Dendritic cell treated with granulocyte-macrophage colony-stimulating factor and Interleukin-4, amounts not matched to agents 40 ng/mL and 50 ng/mL, for 4 days (primary cell): Measurements from ENCODE around the gene COL4A1.

Experiments used
- H3K27ac Mint-ChIP-seq: one replicate; pipeline ENCODE4 v1.8.0; 2022; ENCODE audit warnings: mild to moderate bottlenecking, mixed read lengths
- H3K27me3 Mint-ChIP-seq: one replicate; pipeline ENCODE4 v1.8.0; 2022; ENCODE audit warnings: mild to moderate bottlenecking, mixed read lengths
- H3K36me3 Mint-ChIP-seq: one replicate; pipeline ENCODE4 v1.8.0; 2022; ENCODE audit warnings: low read depth, mixed read lengths
- H3K4me1 Mint-ChIP-seq: one replicate; pipeline ENCODE4 v1.8.0; 2022; ENCODE audit warnings: low read depth, mixed read lengths
- H3K4me3 Mint-ChIP-seq: one replicate; pipeline ENCODE4 v1.8.0; 2022; ENCODE audit warnings: mild to moderate bottlenecking, moderate library complexity, mixed read lengths
- H3K9me3 Mint-ChIP-seq: one replicate; pipeline ENCODE4 v1.8.0; 2022; ENCODE audit warnings: mixed read lengths
- intact Hi-C: fragments of 100-400 bp; cut with micrococcal nuclease; formaldehyde crosslinking; loops from one replicate; pipeline ENCODE4 v1.15.0; 2022

COL4A1 gene

GRCh38 chr13:110161112-110161882 lies 145.7 kb downstream of the COL4A1 start:
- Mint-ChIP-seq H3K36me3 (no peaks in the 10 kb centered on the region), H3K27me3 (no peaks in the 10 kb centered on the region), H3K4me3 (no peak overlapping the region), H3K9me3 (no peaks in the 10 kb centered on the region), H3K4me1 (peaks cover 54% of the 10 kb centered on the region), H3K27ac (peak overlapping the region; percentile 72)
- intact Hi-C loops = no loop called here

DNA sequence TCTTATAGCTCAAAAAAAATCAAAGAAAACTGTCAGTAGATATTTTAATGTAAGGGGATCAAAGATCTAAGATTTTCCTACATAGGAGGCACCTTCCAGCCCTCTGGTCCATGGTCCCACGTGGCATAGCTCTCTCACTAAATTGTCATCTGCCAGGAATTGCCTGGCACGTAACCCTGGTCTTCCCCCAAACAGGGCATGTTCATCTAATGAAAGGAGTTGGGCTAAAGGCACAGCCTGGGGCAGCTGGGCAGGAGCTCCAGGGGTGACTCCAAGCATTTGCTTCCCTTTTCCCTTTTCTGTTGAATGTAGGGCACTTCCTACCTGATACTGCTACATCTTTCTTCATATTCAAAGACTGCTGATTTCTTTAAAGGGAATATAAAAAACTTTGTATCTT lies 148.7 kb downstream of the COL4A1 start:
- Mint-ChIP-seq H3K27me3 (no peaks in the 10 kb centered on the region), H3K36me3 (no peaks in the 10 kb centered on the region), H3K4me3 (no peak overlapping the region), H3K27ac (no peak overlapping the region), H3K9me3 (peaks cover 8% of the 10 kb centered on the region), H3K4me1 (peaks cover 37% of the 10 kb centered on the region)
- intact Hi-C loops = no loop called here

GRCh38 chr13:110157718-110158117 lies 149.2 kb downstream of the COL4A1 start:
- H3K4me1 Mint-ChIP-seq = peaks cover 32% of the 10 kb centered on the region
- no peaks in the 10 kb centered on the region for H3K27me3 Mint-ChIP-seq
- intact Hi-C loops = no loop called here
- no peak overlapping the region for H3K4me3 Mint-ChIP-seq
- no peaks in the 10 kb centered on the region for H3K36me3 Mint-ChIP-seq
- no peak overlapping the region for H3K27ac Mint-ChIP-seq
- peaks cover 8% of the 10 kb centered on the region for H3K9me3 Mint-ChIP-seq

GRCh38 chr13:110156301-110157049 lies 150.5 kb downstream of the COL4A1 start:
- Mint-ChIP-seq H3K4me1 (peaks cover 23% of the 10 kb centered on the region), H3K27me3 (no peaks in the 10 kb centered on the region), H3K9me3 (peaks cover 8% of the 10 kb centered on the region), H3K4me3 (no peak overlapping the region), H3K27ac (no peak overlapping the region), H3K36me3 (no peaks in the 10 kb centered on the region)
- intact Hi-C loops = no loop called here

GRCh38 chr13:110155072-110155471 lies 151.9 kb downstream of the COL4A1 start:
- H3K36me3 Mint-ChIP-seq = no peaks in the 10 kb centered on the region
- peaks cover 8% of the 10 kb centered on the region for H3K9me3 Mint-ChIP-seq
- H3K4me1 Mint-ChIP-seq = peaks cover 11% of the 10 kb centered on the region
- H3K27ac Mint-ChIP-seq = peak overlapping the region; percentile 79
- no peaks in the 10 kb centered on the region for H3K27me3 Mint-ChIP-seq
- intact Hi-C loops = no loop called here
- H3K4me3 Mint-ChIP-seq = no peak overlapping the region

GRCh38 chr13:110154410-110154933 lies 152.5 kb downstream of the COL4A1 start:
- no peaks in the 10 kb centered on the region for H3K27me3 Mint-ChIP-seq
- peaks cover 5% of the 10 kb centered on the region for H3K4me1 Mint-ChIP-seq
- no peaks in the 10 kb centered on the region for H3K36me3 Mint-ChIP-seq
- no peak overlapping the region for H3K4me3 Mint-ChIP-seq
- peaks cover 8% of the 10 kb centered on the region for H3K9me3 Mint-ChIP-seq
- intact Hi-C loops = no loop called here
- peak overlapping the region; percentile 79 for H3K27ac Mint-ChIP-seq

GRCh38 chr13:110152351-110152750 lies 154.6 kb downstream of the COL4A1 start:
- H3K36me3 Mint-ChIP-seq = no peaks in the 10 kb centered on the region
- no peak overlapping the region for H3K4me3 Mint-ChIP-seq
- H3K4me1 Mint-ChIP-seq = peaks cover 4% of the 10 kb centered on the region
- intact Hi-C loops = no loop called here
- H3K27me3 Mint-ChIP-seq = no peaks in the 10 kb centered on the region
- H3K9me3 Mint-ChIP-seq = peaks cover 8% of the 10 kb centered on the region
- no peak overlapping the region for H3K27ac Mint-ChIP-seq

GRCh38 chr13:110151462-110151861 lies 155.5 kb downstream of the COL4A1 start:
- H3K27me3 Mint-ChIP-seq = no peaks in the 10 kb centered on the region
- intact Hi-C loops = no loop called here
- peaks cover 4% of the 10 kb centered on the region for H3K4me1 Mint-ChIP-seq

GRCh38 chr13:110150384-110151101 lies 156.4 kb downstream of the COL4A1 start:
- peaks cover 8% of the 10 kb centered on the region for H3K9me3 Mint-ChIP-seq
- H3K27ac Mint-ChIP-seq = no peak overlapping the region
- H3K4me3 Mint-ChIP-seq = no peak overlapping the region
- no peaks in the 10 kb centered on the region for H3K36me3 Mint-ChIP-seq
- intact Hi-C loops = no loop called here
- no peaks in the 10 kb centered on the region for H3K27me3 Mint-ChIP-seq
- peaks cover 4% of the 10 kb centered on the region for H3K4me1 Mint-ChIP-seq

More at GRCh38 chr13:110151462-110151861, 155.5 kb downstream of the COL4A1 start:
- no peak overlapping the region for H3K27ac Mint-ChIP-seq
- peaks cover 8% of the 10 kb centered on the region for H3K9me3 Mint-ChIP-seq
- H3K4me3 Mint-ChIP-seq = no peak overlapping the region
- H3K36me3 Mint-ChIP-seq = no peaks in the 10 kb centered on the region

GRCh38 chr13:110149036-110149435 lies 157.9 kb downstream of the COL4A1 start:
- Mint-ChIP-seq H3K27ac (no peak overlapping the region), H3K4me3 (no peak overlapping the region), H3K4me1 (no peaks in the 10 kb centered on the region), H3K36me3 (no peaks in the 10 kb centered on the region), H3K9me3 (no peaks in the 10 kb centered on the region), H3K27me3 (no peaks in the 10 kb centered on the region)
- intact Hi-C loops = no loop called here

GRCh38 chr13:110140099-110140498 lies 166.9 kb downstream of the COL4A1 start:
- H3K27me3 Mint-ChIP-seq = peaks cover 3% of the 10 kb centered on the region
- no peak overlapping the region for H3K4me3 Mint-ChIP-seq
- no peak overlapping the region for H3K27ac Mint-ChIP-seq
- peaks cover 18% of the 10 kb centered on the region for H3K4me1 Mint-ChIP-seq
- H3K36me3 Mint-ChIP-seq = peaks cover 5% of the 10 kb centered on the region
- H3K9me3 Mint-ChIP-seq = peaks cover 11% of the 10 kb centered on the region
- intact Hi-C loops = no loop called here

DNA sequence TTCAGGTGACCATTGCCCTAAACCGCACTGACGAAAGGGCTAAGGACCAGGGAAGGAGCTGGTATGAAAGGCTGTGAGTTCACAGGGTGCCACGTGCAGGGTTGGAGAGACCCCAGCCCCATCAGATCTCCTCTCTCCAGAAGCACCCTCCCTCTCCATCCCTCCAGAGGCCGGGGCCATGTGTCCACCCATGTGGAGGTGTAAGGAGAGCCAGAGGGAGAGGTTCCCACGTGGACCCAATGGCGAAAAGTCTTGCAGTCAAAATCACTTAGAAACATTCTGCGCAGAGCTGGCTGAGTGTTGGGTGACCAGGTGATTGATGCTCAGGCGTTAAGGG lies 168.3 kb downstream of the COL4A1 start:
- Mint-ChIP-seq H3K27ac (peak overlapping the region; percentile 32), H3K4me1 (peaks cover 18% of the 10 kb centered on the region), H3K27me3 (peaks cover 3% of the 10 kb centered on the region), H3K9me3 (peaks cover 11% of the 10 kb centered on the region), H3K4me3 (peak overlapping the region; percentile 40), H3K36me3 (peaks cover 5% of the 10 kb centered on the region)
- intact Hi-C loops = loop anchor here (5.0 to 10.0 kb wide), 2 partner anchors 354 to 486 kb away; partner anchors contain the start of gene IRS2

- intact Hi-C loops = loop anchor here (5.0 to 10.0 kb wide), 2 partner anchors 353 to 486 kb away; partner anchors contain the start of gene IRS2
- H3K27me3 Mint-ChIP-seq = peaks cover 3% of the 10 kb centered on the region
- peaks cover 5% of the 10 kb centered on the region for H3K36me3 Mint-ChIP-seq
- H3K4me3 Mint-ChIP-seq = peak overlapping the region; percentile 89
- H3K4me1 Mint-ChIP-seq = peaks cover 18% of the 10 kb centered on the region
- peak overlapping the region; percentile 91 for H3K27ac Mint-ChIP-seq
- peaks cover 10% of the 10 kb centered on the region for H3K9me3 Mint-ChIP-seq
Observed at GRCh38 chr13:110138010-110138699, 168.8 kb downstream of the COL4A1 start.
